GM12864 (cell line): ENCODE measurements around the gene CHST11.

Experiments
- DNase-seq: peaks from one replicate; pipeline ENCODE4 v3.0.0-alpha.2; 2011; ENCODE audit warnings: low read depth
- H3K4me3 ChIP-seq: 2 replicates; pipeline ENCODE4 v1.5.1; 2011; ENCODE audit warnings: mild to moderate bottlenecking, low read depth, low read length, control low read depth
- CTCF ChIP-seq: IDR thresholded peaks from 2 replicates; pipeline ENCODE4 v1.5.1; 2011; ENCODE audit warnings: low read depth, mild to moderate bottlenecking, moderate library complexity, low read length, control low read depth, inconsistent platforms; ENCODE audit errors: missing control alignments

Gene CHST11

DNA sequence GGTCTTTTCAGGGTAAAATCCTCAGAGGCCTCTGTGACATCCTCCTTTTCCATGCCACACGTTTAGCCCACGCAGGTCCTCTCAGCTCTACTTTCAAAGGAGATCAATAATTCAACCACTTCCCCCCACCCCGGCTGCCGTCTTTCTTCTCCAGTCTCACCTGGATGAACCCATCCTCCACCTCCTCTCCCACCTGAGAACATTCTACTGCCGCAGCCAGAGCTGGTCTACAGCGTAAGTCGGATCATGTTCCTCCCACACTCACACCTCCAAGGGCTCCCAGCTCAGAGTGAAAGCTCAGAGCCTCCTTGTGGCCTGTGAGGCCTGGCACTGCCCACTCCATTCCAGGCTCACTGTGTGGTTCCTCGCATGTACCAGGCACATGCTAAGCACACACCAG, 246.6 kb downstream of the CHST11 start:
- no peak overlapping the region for H3K4me3 ChIP-seq
- no peak for DNase-seq
- no peak for TF ChIP-seq CTCF

DNA sequence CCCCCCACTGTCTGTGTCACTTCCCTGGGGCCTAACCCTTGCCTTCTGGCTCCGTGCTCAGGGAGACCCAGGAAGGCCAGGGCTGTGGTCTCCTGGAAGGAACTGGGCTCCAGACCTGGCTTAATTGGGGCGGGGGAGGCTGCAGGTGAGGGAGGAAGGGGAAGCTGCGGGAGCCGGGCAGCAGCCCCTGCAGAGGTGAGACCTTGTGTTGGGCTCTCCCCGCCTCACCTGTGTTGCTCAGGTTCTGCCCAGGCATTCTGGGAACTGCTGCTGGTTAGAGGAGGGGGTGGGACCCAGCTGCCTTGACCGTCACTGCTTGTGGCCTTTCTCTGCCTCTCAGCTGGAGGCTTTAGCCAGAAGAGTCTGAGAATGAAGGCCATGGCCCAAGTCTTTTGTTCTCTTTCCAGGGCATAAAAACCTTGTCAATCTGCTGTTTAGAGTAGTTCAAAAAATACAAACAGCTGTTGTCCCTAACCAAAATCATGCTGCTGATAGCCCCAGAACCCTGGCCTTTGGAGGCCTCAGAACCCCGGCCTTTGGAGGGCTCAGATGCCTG, 247.6 kb downstream of the CHST11 start:
- no peak for TF ChIP-seq CTCF
- H3K4me3 ChIP-seq, result no peak overlapping the region
- no peak for DNase-seq

DNA sequence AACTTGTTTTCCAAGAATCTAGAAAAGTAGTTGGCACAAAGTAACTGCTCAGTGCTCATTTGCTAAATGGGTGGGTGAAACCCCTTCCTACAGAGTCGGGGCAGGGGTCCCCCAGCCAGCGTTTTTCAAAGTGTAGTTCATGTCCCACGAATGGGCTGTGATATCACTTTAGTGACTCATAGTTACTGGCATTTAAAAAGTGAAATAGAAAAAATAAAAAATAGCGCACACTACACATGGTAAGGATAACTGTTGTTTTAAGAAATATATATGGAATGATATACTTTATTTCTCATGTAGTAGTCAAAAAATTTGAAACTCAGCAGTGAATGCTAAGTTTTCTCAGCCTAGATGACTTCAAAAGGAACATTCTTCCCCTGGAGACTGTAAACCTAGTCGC, 250.4 kb downstream of the CHST11 start:
- DNase-seq, result no peak
- H3K4me3 ChIP-seq, result no peak overlapping the region
- no peak for TF ChIP-seq CTCF

GRCh38 chr12:104707794-104708558, 251.2 kb downstream of the CHST11 start:
- DNase-seq, result no peak

DNA sequence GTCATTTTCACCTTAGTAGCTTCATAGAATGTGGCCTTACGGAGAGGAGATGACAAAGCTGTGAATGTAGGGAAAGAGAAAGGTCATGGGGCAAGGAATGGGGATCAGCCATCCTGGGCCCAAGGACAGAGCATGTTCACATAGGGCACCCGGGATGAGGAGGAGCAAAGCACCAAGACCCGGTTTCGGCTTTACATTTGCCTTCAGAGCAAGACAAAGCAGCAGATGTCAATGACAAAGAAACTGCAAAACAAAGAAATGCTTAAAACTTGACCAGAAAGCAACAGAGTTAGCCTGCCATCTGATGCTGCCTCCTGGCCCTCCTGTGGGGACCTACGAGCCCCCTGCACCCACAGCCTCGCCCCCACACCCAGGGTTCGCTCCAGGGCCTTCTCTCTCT, 252.1 kb downstream of the CHST11 start:
- no peak overlapping the region for H3K4me3 ChIP-seq
- no peak for TF ChIP-seq CTCF
- no peak for DNase-seq

More at GRCh38 chr12:104707794-104708558, 251.2 kb downstream of the CHST11 start:
- H3K4me3 ChIP-seq, result no peak overlapping the region
- TF ChIP-seq CTCF, result no peak

- H3K4me3 ChIP-seq, result no peak overlapping the region
- TF ChIP-seq CTCF, result no peak
- DNase-seq, result no peak
Observed at GRCh38 chr12:104709692-104710435, 253.1 kb downstream of the CHST11 start.
